T-helper 2 cell treated with Interferon-gamma antibody and Interleukin-4, amounts not matched to agents 5 μg/mL and 100 μg/mL, for 36 hours (primary cell): ENCODE results near the gene ERMP1.

Source experiments
- DNase-seq: peaks from one replicate; pipeline ENCODE4 v3.0.0; 2021; ENCODE audit warnings: low spot score
- H3K27ac Mint-ChIP-seq: one replicate; pipeline ENCODE4 v1.8.0; 2021; ENCODE audit warnings: mild to moderate bottlenecking, mixed read lengths
- H3K27me3 Mint-ChIP-seq: one replicate; pipeline ENCODE4 v1.8.0; 2021; ENCODE audit warnings: low read depth, mixed read lengths
- H3K36me3 Mint-ChIP-seq: one replicate; pipeline ENCODE4 v1.8.0; 2021; ENCODE audit warnings: low read depth, mixed read lengths
- H3K4me1 Mint-ChIP-seq: one replicate; pipeline ENCODE4 v1.8.0; 2021; ENCODE audit warnings: low read depth, mixed read lengths
- H3K4me3 Mint-ChIP-seq: one replicate; pipeline ENCODE4 v1.8.0; 2022; ENCODE audit warnings: mild to moderate bottlenecking, moderate library complexity, mixed read lengths
- H3K9me3 Mint-ChIP-seq: one replicate; pipeline ENCODE4 v1.8.0; 2021; ENCODE audit warnings: mixed read lengths

Gene ERMP1

GRCh38 chr9:5764130-5764868, 68.6 kb downstream of the ERMP1 start:
- no peak overlapping the region for H3K27ac Mint-ChIP-seq
- H3K4me3 Mint-ChIP-seq: no peak overlapping the region
- peaks cover 18% of the 10 kb centered on the region for H3K4me1 Mint-ChIP-seq
- H3K9me3 Mint-ChIP-seq: no peaks in the 10 kb centered on the region
- peak; percentile 14 for DNase-seq
- H3K36me3 Mint-ChIP-seq: peaks cover 47% of the 10 kb centered on the region
- H3K27me3 Mint-ChIP-seq: no peaks in the 10 kb centered on the region

DNA sequence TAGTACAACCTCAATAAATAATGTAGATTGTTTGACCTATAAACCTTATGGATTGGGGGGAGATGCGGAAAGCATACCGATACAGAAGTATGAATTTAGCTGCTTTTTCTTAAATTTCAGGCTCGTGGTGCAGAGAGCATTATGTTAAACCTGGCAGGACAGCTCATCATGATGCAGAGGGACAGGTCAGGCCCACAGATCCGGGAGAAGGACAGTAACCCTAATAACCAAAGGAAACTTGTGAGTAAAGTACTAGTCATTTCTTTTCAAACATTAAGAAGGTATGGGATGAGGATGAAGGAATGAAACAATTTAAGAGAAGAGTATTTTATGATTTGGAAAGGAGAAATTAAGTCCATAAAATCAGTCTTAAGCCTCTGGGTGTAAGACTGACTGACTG, 70.5 kb downstream of the ERMP1 start:
- Mint-ChIP-seq H3K9me3 (no peaks in the 10 kb centered on the region), H3K4me1 (peaks cover 18% of the 10 kb centered on the region), H3K36me3 (peaks cover 48% of the 10 kb centered on the region), H3K27me3 (no peaks in the 10 kb centered on the region), H3K27ac (no peak overlapping the region), H3K4me3 (no peak overlapping the region)
- no peak for DNase-seq

- no peak for DNase-seq
- Mint-ChIP-seq H3K27me3 (no peaks in the 10 kb centered on the region), H3K36me3 (peaks cover 34% of the 10 kb centered on the region), H3K4me3 (no peak overlapping the region), H3K27ac (no peak overlapping the region), H3K4me1 (peaks cover 18% of the 10 kb centered on the region), H3K9me3 (no peaks in the 10 kb centered on the region)
Observed at GRCh38 chr9:5760338-5760737, 72.6 kb downstream of the ERMP1 start.

- H3K36me3 Mint-ChIP-seq: peaks cover 27% of the 10 kb centered on the region
- H3K4me3 Mint-ChIP-seq: no peak overlapping the region
- H3K27me3 Mint-ChIP-seq: no peaks in the 10 kb centered on the region
- DNase-seq: no peak
- peaks cover 7% of the 10 kb centered on the region for H3K4me1 Mint-ChIP-seq
- H3K27ac Mint-ChIP-seq: no peak overlapping the region
- H3K9me3 Mint-ChIP-seq: no peaks in the 10 kb centered on the region
Observed at GRCh38 chr9:5756633-5757032, 76.3 kb downstream of the ERMP1 start.

DNA sequence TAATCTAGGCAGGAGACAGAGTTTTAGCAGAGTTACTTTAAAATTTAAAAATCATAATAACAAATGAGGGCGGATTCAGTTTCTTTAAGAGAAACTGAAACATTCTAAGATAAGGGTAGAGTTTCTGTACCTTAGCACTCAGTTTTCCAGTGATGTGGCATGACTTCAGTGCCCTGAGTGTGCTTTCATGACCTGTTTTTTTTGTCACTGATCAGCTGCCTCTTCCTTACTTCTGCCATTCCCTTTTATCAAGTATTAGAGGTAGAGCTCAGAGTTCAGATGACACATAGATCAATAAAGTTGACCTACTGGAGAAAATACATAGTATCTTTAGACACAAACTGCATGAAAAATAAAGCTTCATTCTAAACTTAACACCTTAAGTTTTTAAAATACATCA, 82.3 kb downstream of the ERMP1 start:
- Mint-ChIP-seq H3K4me3 (no peak overlapping the region), H3K4me1 (peaks cover 16% of the 10 kb centered on the region), H3K27ac (peak overlapping the region; percentile 32), H3K9me3 (peaks cover 6% of the 10 kb centered on the region), H3K27me3 (no peaks in the 10 kb centered on the region), H3K36me3 (peaks cover 37% of the 10 kb centered on the region)
- DNase-seq: no peak

DNA sequence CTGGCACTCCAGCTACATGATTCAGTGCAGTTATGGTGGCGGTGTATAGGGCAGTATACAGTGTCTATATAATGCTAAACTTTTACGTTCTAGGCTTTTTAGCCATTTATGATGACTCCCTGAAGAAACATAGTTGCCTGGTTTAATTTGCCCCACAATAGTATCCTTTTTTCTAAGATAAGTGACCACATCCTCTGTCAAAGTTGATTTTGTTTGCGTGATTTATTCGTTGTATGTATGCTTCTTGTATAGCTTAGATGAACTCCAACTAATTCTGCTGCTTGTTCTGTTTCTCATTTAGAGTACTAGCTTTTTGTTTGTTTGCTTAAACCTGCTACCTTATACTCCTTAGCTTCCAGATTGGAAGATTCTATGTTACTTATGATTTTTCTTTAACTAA, 83.6 kb downstream of the ERMP1 start:
- peaks cover 16% of the 10 kb centered on the region for H3K4me1 Mint-ChIP-seq
- peak overlapping the region; percentile 59 for H3K27ac Mint-ChIP-seq
- no peak for DNase-seq
- H3K4me3 Mint-ChIP-seq: peak overlapping the region; percentile 71
- peaks cover 6% of the 10 kb centered on the region for H3K9me3 Mint-ChIP-seq
- H3K27me3 Mint-ChIP-seq: no peaks in the 10 kb centered on the region
- H3K36me3 Mint-ChIP-seq: peaks cover 39% of the 10 kb centered on the region

DNA sequence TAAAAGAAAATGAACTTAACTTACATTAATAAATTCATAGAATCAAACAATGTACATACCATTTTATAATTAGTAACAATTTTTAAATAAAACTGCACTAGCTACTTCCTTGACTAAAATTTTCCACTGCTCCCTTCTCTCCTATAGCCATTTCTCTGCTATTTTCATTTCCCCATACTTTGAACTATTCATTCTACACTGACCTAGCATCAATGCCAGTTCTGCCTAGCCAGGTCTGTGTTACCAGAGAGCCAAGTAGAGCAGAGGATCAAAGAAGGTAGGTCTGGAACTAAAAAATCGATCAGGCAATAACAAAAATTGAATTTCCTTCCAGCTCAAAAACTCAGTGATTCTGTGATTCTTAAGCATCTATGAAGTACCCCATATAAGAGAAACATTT, 84.5 kb downstream of the ERMP1 start:
- no peak overlapping the region for H3K4me3 Mint-ChIP-seq
- no peaks in the 10 kb centered on the region for H3K27me3 Mint-ChIP-seq
- peaks cover 44% of the 10 kb centered on the region for H3K36me3 Mint-ChIP-seq
- peaks cover 6% of the 10 kb centered on the region for H3K9me3 Mint-ChIP-seq
- H3K27ac Mint-ChIP-seq: no peak overlapping the region
- DNase-seq: no peak
- peaks cover 16% of the 10 kb centered on the region for H3K4me1 Mint-ChIP-seq

- peaks cover 30% of the 10 kb centered on the region for H3K36me3 Mint-ChIP-seq
- H3K27me3 Mint-ChIP-seq: no peaks in the 10 kb centered on the region
- H3K9me3 Mint-ChIP-seq: peaks cover 2% of the 10 kb centered on the region
- no peaks in the 10 kb centered on the region for H3K4me1 Mint-ChIP-seq
- H3K27ac Mint-ChIP-seq: no peak overlapping the region
- H3K4me3 Mint-ChIP-seq: no peak overlapping the region
- DNase-seq: no peak
Observed at GRCh38 chr9:5743109-5743508, 89.8 kb downstream of the ERMP1 start.

DNA sequence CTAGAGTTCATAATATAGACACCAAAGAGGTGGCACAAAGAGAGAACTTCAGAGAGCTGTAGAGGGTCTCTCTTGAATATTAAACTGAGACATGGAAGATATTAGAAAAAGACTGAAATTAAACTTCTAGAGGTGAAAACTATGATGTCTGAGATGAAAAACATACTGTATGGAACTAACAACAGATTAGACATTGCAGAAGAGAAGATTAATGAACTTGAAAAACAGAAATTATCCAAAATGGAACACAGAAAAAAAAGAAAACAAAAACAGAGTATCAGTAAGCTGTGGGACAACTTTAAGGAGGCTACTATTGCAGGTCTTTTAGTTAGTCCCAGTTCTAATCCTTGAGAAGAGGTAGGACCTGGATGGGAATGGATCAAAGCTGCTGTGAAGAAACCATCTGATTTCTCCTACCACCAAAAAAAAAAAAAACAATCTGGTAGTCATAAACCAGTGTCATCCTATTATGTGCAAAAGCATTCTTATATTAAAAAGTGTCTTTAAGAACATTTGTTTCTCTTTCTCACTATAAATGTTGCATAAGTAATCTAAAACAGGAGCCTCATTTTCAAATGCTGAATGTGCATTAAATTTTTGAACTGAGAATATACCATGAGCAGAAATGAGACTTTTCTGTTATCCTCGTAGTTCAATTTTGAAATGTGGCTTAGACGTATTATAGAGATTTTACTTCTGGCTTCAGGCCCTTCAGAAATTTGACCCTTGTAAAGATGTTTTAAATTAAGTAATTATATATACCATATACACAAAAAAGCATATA, 96.2 kb downstream of the ERMP1 start:
- Mint-ChIP-seq H3K36me3 (peaks cover 26% of the 10 kb centered on the region), H3K4me1 (no peaks in the 10 kb centered on the region), H3K9me3 (no peaks in the 10 kb centered on the region), H3K4me3 (no peak overlapping the region), H3K27me3 (no peaks in the 10 kb centered on the region), H3K27ac (peak overlapping the region; percentile 55)
- DNase-seq: no peak

DNA sequence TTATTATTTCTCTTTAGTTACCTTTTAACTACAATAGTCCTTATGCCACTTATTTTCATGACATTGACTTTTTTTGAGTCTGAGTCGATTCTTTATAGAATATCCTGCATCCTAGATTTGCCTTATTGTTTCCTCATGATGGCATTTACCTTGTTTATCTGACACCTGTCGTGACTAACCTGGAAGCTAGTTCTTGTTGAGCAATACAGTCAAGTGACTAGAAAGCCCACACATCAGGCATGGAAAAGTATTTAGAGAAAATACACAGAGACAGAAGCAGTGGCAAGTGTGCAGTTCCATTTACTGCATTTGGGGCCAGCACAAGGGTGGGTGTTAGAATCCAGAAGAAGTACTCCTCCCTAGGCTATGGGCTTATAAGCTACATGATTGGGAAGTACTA, 97.8 kb downstream of the ERMP1 start:
- Mint-ChIP-seq H3K27ac (no peak overlapping the region), H3K27me3 (no peaks in the 10 kb centered on the region), H3K36me3 (peaks cover 19% of the 10 kb centered on the region), H3K4me3 (no peak overlapping the region), H3K9me3 (no peaks in the 10 kb centered on the region), H3K4me1 (no peaks in the 10 kb centered on the region)
- DNase-seq: no peak
